ENCODE data around the gene GTPBP2. TPM values are rescaled to one million over a fixed set of nuclear protein-coding genes. Genes with fewer than 3 reads are reported as not detected.

GTPBP2 gene
- total RNA-seq, 1 donor from 2014 or later, result 45.7 TPM

- Histone ChIP-seq H3K9me3 (no peaks in the 10 kb centered on the region), H3K27ac (peak within 1 kb of the TSS; percentile 77), H3K36me3 (peaks cover 0 to 14% of the 10 kb centered on the region in 2 donors), H3K27me3 (no peaks in the 10 kb centered on the region), H3K4me1 (peaks cover 28% of the 10 kb centered on the region), H3K4me3 (peak within 1 kb of the TSS; percentile 87 to 90)
- DNase-seq (ENCODE audit: extremely low spot score in 2 of 2), result peak in 1 of 2 donors; percentile 88
- TF ChIP-seq CTCF (IDR thresholded peaks at IDR 0.05), result peak in 1 of 3 experiments; percentile 23
- TF ChIP-seq POLR2A (IDR thresholded peaks at IDR 0.05), result peak; percentile 79 to 80
- peak; percentile 39 to 88 for TF ChIP-seq POLR2AphosphoS5 (IDR thresholded peaks at IDR 0.05; ENCODE audit: insufficient read depth in 1 of 2, low read depth in 1 of 2)
- intact Hi-C loops (cut with DNase I), result no loop called here
These were observed 53.1 kb downstream of the GTPBP2 start, which contains the start of the genes POLH and XPO5 for GRCh38 chr6:43575772-43576551. Gene POLH (plus strand): TSS chr6:43576185. CDS start chr6:43582320, 6,135 bp downstream. Gene XPO5 (minus strand): TSS chr6:43576038. CDS start chr6:43575864, 174 bp downstream.

- intact Hi-C loops (cut with DNase I), result no loop called here
- Histone ChIP-seq H3K36me3 (peaks cover 0 to 14% of the 10 kb centered on the region in 2 donors), H3K4me1 (peaks cover 28% of the 10 kb centered on the region), H3K27ac (peak overlapping the region; percentile 47), H3K27me3 (no peaks in the 10 kb centered on the region), H3K9me3 (no peaks in the 10 kb centered on the region), H3K4me3 (peak overlapping the region; percentile 87 to 90)
- peak in 1 of 2 donors; percentile 87 for DNase-seq (ENCODE audit: extremely low spot score in 2 of 2)
- no peak for TF ChIP-seq CTCF (IDR thresholded peaks at IDR 0.05)
These were observed 53.8 kb downstream of the GTPBP2 start for GRCh38 chr6:43575105-43575771.

- no peak for DNase-seq (ENCODE audit: extremely low spot score in 2 of 2)
- no peak for TF ChIP-seq CTCF (IDR thresholded peaks at IDR 0.05)
- TF ChIP-seq POLR2AphosphoS5 (IDR thresholded peaks at IDR 0.05; ENCODE audit: insufficient read depth in 1 of 2, low read depth in 1 of 2), result no peak
- TF ChIP-seq POLR2A (IDR thresholded peaks at IDR 0.05), result no peak
- Histone ChIP-seq H3K27ac (no peak overlapping the region), H3K4me3 (no peak overlapping the region), H3K36me3 (peaks cover 0 to 42% of the 10 kb centered on the region in 2 donors), H3K27me3 (no peaks in the 10 kb centered on the region), H3K4me1 (peaks cover 16% of the 10 kb centered on the region), H3K9me3 (no peaks in the 10 kb centered on the region)
- intact Hi-C loops (cut with DNase I), result no loop called here
These were observed 57.0 kb downstream of the GTPBP2 start for GRCh38 chr6:43572015-43572414.

- Histone ChIP-seq H3K9me3 (no peaks in the 10 kb centered on the region), H3K36me3 (peaks cover 0 to 53% of the 10 kb centered on the region in 2 donors), H3K27ac (no peak overlapping the region), H3K4me1 (peaks cover 7% of the 10 kb centered on the region), H3K4me3 (no peak overlapping the region), H3K27me3 (no peaks in the 10 kb centered on the region)
- TF ChIP-seq CTCF (IDR thresholded peaks at IDR 0.05), result no peak
- peak in 1 of 2 donors; percentile 13 for TF ChIP-seq POLR2AphosphoS5 (IDR thresholded peaks at IDR 0.05; ENCODE audit: insufficient read depth in 1 of 2, low read depth in 1 of 2)
- no peak for TF ChIP-seq POLR2A (IDR thresholded peaks at IDR 0.05)
- no peak for DNase-seq (ENCODE audit: extremely low spot score in 2 of 2)
- intact Hi-C loops (cut with DNase I), result no loop called here
These were observed 58.1 kb downstream of the GTPBP2 start for GRCh38 chr6:43570876-43571441.

Other genes with a start within 250 kb of the GTPBP2 start
- 22.8 TPM for gene ABCC10, start 201.7 kb downstream of the GTPBP2 start, total RNA-seq
- gene DLK2, start 173.7 kb downstream of the GTPBP2 start, total RNA-seq, result 3.9 TPM
- 27.5 TPM for gene TJAP1, start 151.7 kb downstream of the GTPBP2 start, total RNA-seq
- not detected for gene LRRC73, start 118.9 kb downstream of the GTPBP2 start, total RNA-seq
- 80.0 TPM for gene YIPF3, start 112.3 kb downstream of the GTPBP2 start, total RNA-seq
- gene POLR1C, start 112.2 kb downstream of the GTPBP2 start, total RNA-seq, result 34.1 TPM
- 24.3 TPM for gene XPO5, start 53.2 kb downstream of the GTPBP2 start, total RNA-seq
- 11.3 TPM for gene POLH, start 53.1 kb downstream of the GTPBP2 start, total RNA-seq
- 58.4 TPM for gene MAD2L1BP, start 6.6 kb upstream of the GTPBP2 start, total RNA-seq
- gene RSPH9, start 15.8 kb upstream of the GTPBP2 start, total RNA-seq, result 0.74 TPM
- gene MRPS18A, start 58.5 kb upstream of the GTPBP2 start, total RNA-seq, result 31.9 TPM
- 194 TPM for gene VEGFA, start 140.9 kb upstream of the GTPBP2 start, total RNA-seq